ENCODE data around the gene RNF224.

- no peak for TF ChIP-seq CTCF (conservative IDR thresholded peaks at IDR 0.05; ENCODE audit: low read depth in 2 of 2)
- no peak for TF ChIP-seq JUNB (IDR thresholded peaks at IDR 0.05; ENCODE audit: unreplicated experiment)
- no peak for TF ChIP-seq EZH2 (IDR thresholded peaks at IDR 0.05; ENCODE audit: low read depth, unreplicated experiment)
- no peak for TF ChIP-seq REST (IDR thresholded peaks at IDR 0.05; ENCODE audit: unreplicated experiment)
- TF ChIP-seq POLR2AphosphoS5 (IDR thresholded peaks at IDR 0.05; ENCODE audit: low read depth): no peak
- TF ChIP-seq NANOG (IDR thresholded peaks at IDR 0.05; ENCODE audit: borderline replicate concordance): no peak
- no peak for TF ChIP-seq EZH2phosphoT487 (IDR thresholded peaks at IDR 0.05; ENCODE audit: unreplicated experiment)
- TF ChIP-seq CREB1 (CRISPR knock-in tag; IDR thresholded peaks at IDR 0.05; ENCODE audit: low read depth): no peak
- TF ChIP-seq STAT1 (IDR thresholded peaks at IDR 0.05; ENCODE audit: unreplicated experiment): no peak
- TF ChIP-seq ZNF114 (CRISPR knock-in tag; IDR thresholded peaks at IDR 0.05): no peak
- no peak for TF ChIP-seq ETS1 (IDR thresholded peaks at IDR 0.05)
These were observed 7.5 kb upstream of the RNF224 start for GRCh38 chr9:137219757-137220316.
